ENCODE data around the gene CZIB.
"Not testable (repeated sequence)": the region's sequence is repeated elsewhere in the genome, so short reads cannot be mapped to it uniquely, and the experiment has no call there.

The CZIB gene

GRCh38 chr1:53238197-53239155, 18.0 kb upstream of the CZIB start, which contains the start of gene MAGOH:
MAGOH (minus strand) TSS chr1:53238518; CDS start chr1:53238448, 70 bp downstream.
- peak; percentile 84 to 98 (median 92) for DNase-seq

- no peak for DNase-seq
Observed at GRCh38 chr1:53237638-53238037, 17.2 kb upstream of the CZIB start.

GRCh38 chr1:53220962-53221286, 490 bp upstream of the CZIB start:
- no peak for DNase-seq

GRCh38 chr1:53219711-53220110, 723 bp downstream of the CZIB start:
- DNase-seq = no peak

GRCh38 chr1:53218201-53218600, 2.2 kb downstream of the CZIB start:
- no peak for DNase-seq

- DNase-seq = no peak
Observed at GRCh38 chr1:53214376-53214940, 6.0 kb downstream of the CZIB start.

- DNase-seq = no peak
Observed at GRCh38 chr1:53210954-53211353, 9.5 kb downstream of the CZIB start.

- DNase-seq = no peak
Observed at GRCh38 chr1:53210352-53210751, 10.1 kb downstream of the CZIB start.

GRCh38 chr1:53207726-53208125, 12.7 kb downstream of the CZIB start:
- no peak for DNase-seq

- no peak for DNase-seq
Observed at GRCh38 chr1:53206735-53207379, 13.6 kb downstream of the CZIB start.

- peak in 1 of 5 experiments; percentile 50 for DNase-seq
Observed at GRCh38 chr1:53206083-53206685, 14.2 kb downstream of the CZIB start.

- not testable (repeated sequence) for DNase-seq
Observed at GRCh38 chr1:53205496-53205895, 14.9 kb downstream of the CZIB start.

- no peak for DNase-seq
Observed at GRCh38 chr1:53203466-53203865, 17.0 kb downstream of the CZIB start.

GRCh38 chr1:53198241-53198651, 22.2 kb downstream of the CZIB start:
- DNase-seq = peak in 1 of 5 experiments; percentile 34

GRCh38 chr1:53197291-53198200, 22.9 kb downstream of the CZIB start:
- no peak for DNase-seq

- peak; percentile 80 to 97 (median 86) for DNase-seq
Observed at GRCh38 chr1:53196485-53197290, 23.7 kb downstream of the CZIB start, which contains the start of gene CPT2. CPT2 (plus strand) TSS chr1:53196824; CDS start chr1:53196944, 120 bp downstream.

- peak in 1 of 5 experiments; percentile 78 for DNase-seq
Observed at GRCh38 chr1:53196017-53196484, 24.4 kb downstream of the CZIB start.

- no peak for DNase-seq
Observed at GRCh38 chr1:53195246-53196016, 25.0 kb downstream of the CZIB start.

- no peak for DNase-seq
Observed at GRCh38 chr1:53190210-53190611, 30.2 kb downstream of the CZIB start.

GRCh38 chr1:53189061-53189460, 31.4 kb downstream of the CZIB start:
- no peak for DNase-seq

Data from T-helper 2 cell (primary cell).